ENCODE results near the gene PLA2G12B.
"Not testable (repeated sequence)": the region's sequence is repeated elsewhere in the genome, so short reads cannot be mapped to it uniquely, and the experiment has no call there.

PLA2G12B gene

GRCh38 chr10:72935361-72935760 lies 19.2 kb downstream of the PLA2G12B start:
- no peak for DNase-seq (ENCODE audit: low spot score)

- DNase-seq (ENCODE audit: low spot score): no peak
Measured at GRCh38 chr10:72932259-72933015, 22.2 kb downstream of the PLA2G12B start.

GRCh38 chr10:72930276-72930675 lies 24.3 kb downstream of the PLA2G12B start:
- no peak for DNase-seq (ENCODE audit: low spot score)

GRCh38 chr10:72928798-72929197 lies 25.8 kb downstream of the PLA2G12B start:
- no peak for DNase-seq (ENCODE audit: low spot score)

- DNase-seq (ENCODE audit: low spot score): no peak
Measured at GRCh38 chr10:72927485-72927884, 27.1 kb downstream of the PLA2G12B start.

GRCh38 chr10:72925951-72926465 lies 28.6 kb downstream of the PLA2G12B start:
- DNase-seq (ENCODE audit: low spot score): no peak

GRCh38 chr10:72924351-72924750 lies 30.3 kb downstream of the PLA2G12B start:
- no peak for DNase-seq (ENCODE audit: low spot score)

- DNase-seq (ENCODE audit: low spot score): not testable (repeated sequence)
Measured at GRCh38 chr10:72921147-72921683, 33.4 kb downstream of the PLA2G12B start.

GRCh38 chr10:72918352-72918751 lies 36.3 kb downstream of the PLA2G12B start:
- no peak for DNase-seq (ENCODE audit: low spot score)

- DNase-seq (ENCODE audit: low spot score): not testable (repeated sequence)
Measured at GRCh38 chr10:72917803-72918332, 36.7 kb downstream of the PLA2G12B start.

GRCh38 chr10:72917201-72917600 lies 37.4 kb downstream of the PLA2G12B start:
- DNase-seq (ENCODE audit: low spot score): not testable (repeated sequence)

- DNase-seq (ENCODE audit: low spot score): no peak
Measured at GRCh38 chr10:72913287-72913686, 41.3 kb downstream of the PLA2G12B start.

- DNase-seq (ENCODE audit: low spot score): no peak
Measured at GRCh38 chr10:72912736-72913135, 41.9 kb downstream of the PLA2G12B start.

- no peak for DNase-seq (ENCODE audit: low spot score)
Measured at GRCh38 chr10:72911758-72912157, 42.8 kb downstream of the PLA2G12B start.

- no peak for DNase-seq (ENCODE audit: low spot score)
Measured at GRCh38 chr10:72910705-72911104, 43.9 kb downstream of the PLA2G12B start.

GRCh38 chr10:72906446-72906845 lies 48.2 kb downstream of the PLA2G12B start:
- DNase-seq (ENCODE audit: low spot score): no peak

GRCh38 chr10:72904806-72905205 lies 49.8 kb downstream of the PLA2G12B start:
- no peak for DNase-seq (ENCODE audit: low spot score)

- DNase-seq (ENCODE audit: low spot score): not testable (repeated sequence)
Measured at GRCh38 chr10:72903941-72904446, 50.6 kb downstream of the PLA2G12B start.

- DNase-seq (ENCODE audit: low spot score): no peak
Measured at GRCh38 chr10:72899545-72899944, 55.1 kb downstream of the PLA2G12B start.

GRCh38 chr10:72898616-72899015 lies 56.0 kb downstream of the PLA2G12B start:
- no peak for DNase-seq (ENCODE audit: low spot score)

- DNase-seq (ENCODE audit: low spot score): no peak
Measured at GRCh38 chr10:72895236-72895850, 59.3 kb downstream of the PLA2G12B start.

- no peak for DNase-seq (ENCODE audit: low spot score)
Measured at GRCh38 chr10:72893136-72893798, 61.3 kb downstream of the PLA2G12B start, which contains the start of gene OIT3. TSS of gene OIT3 (plus strand) at chr10:72893739. CDS start at chr10:72893799, 60 bp downstream.
